Osteocyte (in vitro differentiated cells): ENCODE results near the gene PNRC2. TPM values are rescaled to one million over a fixed set of nuclear protein-coding genes. Genes with fewer than 3 reads are reported as not detected.
A peak's percentile ranks its signal among the peaks of the same experiment; 100 is the strongest.
"Not testable (repeated sequence)": the region's sequence is repeated elsewhere in the genome, so short reads cannot be mapped to it uniquely, and the experiment has no call there.

Experiments used
- DNase-seq: peaks from one replicate; pipeline ENCODE4 v3.0.0; 2021; ENCODE audit warnings: mixed read lengths; ENCODE audit not compliant: unreplicated experiment; ENCODE audit errors: extremely low spot score
- H3K27ac Mint-ChIP-seq: one replicate; pipeline ENCODE4 v1.8.0; 2021; ENCODE audit warnings: mild to moderate bottlenecking, mixed read lengths; ENCODE audit not compliant: unreplicated experiment
- H3K27me3 Mint-ChIP-seq: one replicate; pipeline ENCODE4 v1.8.0; 2021; ENCODE audit warnings: mixed read lengths; ENCODE audit not compliant: unreplicated experiment
- H3K36me3 Mint-ChIP-seq: one replicate; pipeline ENCODE4 v1.8.0; 2021; ENCODE audit warnings: mixed read lengths; ENCODE audit not compliant: unreplicated experiment
- H3K4me1 Mint-ChIP-seq: one replicate; pipeline ENCODE4 v1.8.0; 2021; ENCODE audit warnings: mixed read lengths; ENCODE audit not compliant: unreplicated experiment
- H3K4me3 Mint-ChIP-seq: one replicate; pipeline ENCODE4 v1.8.0; 2021; ENCODE audit warnings: mild to moderate bottlenecking, moderate library complexity, mixed read lengths; ENCODE audit not compliant: unreplicated experiment
- H3K9me3 Mint-ChIP-seq: one replicate; pipeline ENCODE4 v1.8.0; 2021; ENCODE audit warnings: mixed read lengths; ENCODE audit not compliant: unreplicated experiment
- CTCF ChIP-seq: fragments of 200-600 bp; sonication (generic); IDR thresholded peaks from 2 replicates; pipeline ENCODE4 v1.5.0; 2021; ENCODE audit warnings: antibody characterized with exemption, mild to moderate bottlenecking, moderate library complexity
- total RNA-seq: library from RNA; stranded (reverse); gene quantifications from 2 replicates; pipeline ENCODE4 v1.2.1, GENCODE V29; 2021

The PNRC2 gene
- total RNA-seq, 1 donor from 2014 or later, result 58.9 TPM

- H3K9me3 Mint-ChIP-seq, result peaks cover 18% of the 10 kb centered on the region
- TF ChIP-seq CTCF, result no peak
- peaks cover 32% of the 10 kb centered on the region for H3K27me3 Mint-ChIP-seq
- no peak overlapping the region for H3K27ac Mint-ChIP-seq
- H3K4me3 Mint-ChIP-seq, result no peak overlapping the region
- H3K4me1 Mint-ChIP-seq, result peaks cover 6% of the 10 kb centered on the region
- peaks cover 4% of the 10 kb centered on the region for H3K36me3 Mint-ChIP-seq
- DNase-seq, result no peak
These were observed 12.3 kb upstream of the PNRC2 start for GRCh38 chr1:23947366-23947765.

GRCh38 chr1:23953020-23953419 is 6.6 kb upstream of the PNRC2 start:
- Mint-ChIP-seq H3K4me1 (peaks cover 14% of the 10 kb centered on the region), H3K9me3 (no peaks in the 10 kb centered on the region), H3K36me3 (no peaks in the 10 kb centered on the region), H3K27me3 (no peaks in the 10 kb centered on the region), H3K27ac (no peak overlapping the region), H3K4me3 (no peak overlapping the region)
- DNase-seq, result no peak
- TF ChIP-seq CTCF, result no peak

GRCh38 chr1:23957096-23957495 is 2.5 kb upstream of the PNRC2 start:
- Mint-ChIP-seq H3K27me3 (no peaks in the 10 kb centered on the region), H3K27ac (no peak overlapping the region), H3K4me1 (peaks cover 31% of the 10 kb centered on the region), H3K4me3 (peak overlapping the region; percentile 24), H3K36me3 (peaks cover 16% of the 10 kb centered on the region), H3K9me3 (no peaks in the 10 kb centered on the region)
- no peak for TF ChIP-seq CTCF
- no peak for DNase-seq

- not testable (repeated sequence) for H3K27me3 Mint-ChIP-seq, DNase-seq, H3K9me3 Mint-ChIP-seq
- Mint-ChIP-seq H3K27ac (peak overlapping the region; percentile 100), H3K4me3 (peak overlapping the region; percentile 99), H3K4me1 (peaks cover 33% of the 10 kb centered on the region), H3K36me3 (peaks cover 19% of the 10 kb centered on the region)
These were observed 1.4 kb upstream of the PNRC2 start for GRCh38 chr1:23958040-23958809.

- Mint-ChIP-seq H3K4me3 (peak overlapping the region; percentile 99), H3K36me3 (peaks cover 25% of the 10 kb centered on the region), H3K27me3 (no peaks in the 10 kb centered on the region), H3K27ac (peak overlapping the region; percentile 100), H3K9me3 (no peaks in the 10 kb centered on the region), H3K4me1 (peaks cover 34% of the 10 kb centered on the region)
- DNase-seq, result peak; percentile 89
- TF ChIP-seq CTCF, result peak; percentile 59
These were observed 693 bp upstream of the PNRC2 start for GRCh38 chr1:23958810-23959460.
